ENCODE measurements around the gene SPINK8. TPM values are rescaled to one million over a fixed set of nuclear protein-coding genes. Genes with fewer than 3 reads are reported as not detected.
A peak's percentile ranks its signal among the peaks of the same experiment; 100 is the strongest.

The SPINK8 gene
- total and polyA plus RNA-seq, 8 donors = not detected

DNA sequence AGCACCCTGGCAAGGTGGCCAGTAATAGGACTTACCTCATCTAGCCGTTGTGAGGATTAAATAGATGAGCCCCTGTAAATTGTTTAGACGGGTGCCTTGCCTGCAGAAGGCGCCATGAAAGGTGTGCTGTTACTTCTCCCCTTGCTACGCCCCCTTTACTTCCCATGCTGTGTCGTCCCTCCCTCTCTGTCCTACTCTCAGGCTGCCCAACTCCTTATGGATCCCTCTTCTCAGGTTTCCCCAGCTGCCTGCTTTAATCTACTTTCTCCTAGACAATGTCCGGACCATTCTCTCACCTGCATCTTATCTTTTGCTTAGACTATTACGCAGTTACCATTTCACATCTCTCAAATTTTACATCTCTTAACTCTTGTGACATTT lies 36.9 kb upstream of the SPINK8 start:
- Histone ChIP-seq H3K9me3 (no peaks in the 10 kb centered on the region), H3K27ac (no peak overlapping the region), H3K4me1 (no peaks in the 10 kb centered on the region), H3K27me3 (no peaks in the 10 kb centered on the region), H3K36me3 (no peaks in the 10 kb centered on the region), H3K4me3 (no peak overlapping the region)
- intact Hi-C loops (cut with DNase I; ENCODE audit: low total_unique reads) = no loop called here
- no peak for TF ChIP-seq POLR2A (IDR thresholded peaks at IDR 0.05)
- TF ChIP-seq, protein P1, sequence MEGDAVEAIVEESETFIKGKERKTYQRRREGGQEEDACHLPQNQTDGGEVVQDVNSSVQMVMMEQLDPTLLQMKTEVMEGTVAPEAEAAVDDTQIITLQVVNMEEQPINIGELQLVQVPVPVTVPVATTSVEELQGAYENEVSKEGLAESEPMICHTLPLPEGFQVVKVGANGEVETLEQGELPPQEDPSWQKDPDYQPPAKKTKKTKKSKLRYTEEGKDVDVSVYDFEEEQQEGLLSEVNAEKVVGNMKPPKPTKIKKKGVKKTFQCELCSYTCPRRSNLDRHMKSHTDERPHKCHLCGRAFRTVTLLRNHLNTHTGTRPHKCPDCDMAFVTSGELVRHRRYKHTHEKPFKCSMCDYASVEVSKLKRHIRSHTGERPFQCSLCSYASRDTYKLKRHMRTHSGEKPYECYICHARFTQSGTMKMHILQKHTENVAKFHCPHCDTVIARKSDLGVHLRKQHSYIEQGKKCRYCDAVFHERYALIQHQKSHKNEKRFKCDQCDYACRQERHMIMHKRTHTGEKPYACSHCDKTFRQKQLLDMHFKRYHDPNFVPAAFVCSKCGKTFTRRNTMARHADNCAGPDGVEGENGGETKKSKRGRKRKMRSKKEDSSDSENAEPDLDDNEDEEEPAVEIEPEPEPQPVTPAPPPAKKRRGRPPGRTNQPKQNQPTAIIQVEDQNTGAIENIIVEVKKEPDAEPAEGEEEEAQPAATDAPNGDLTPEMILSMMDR (IDR thresholded peaks at IDR 0.05) = no peak
- no peak for TF ChIP-seq EP300 (IDR thresholded peaks at IDR 0.05)
- TF ChIP-seq POLR2AphosphoS5 (IDR thresholded peaks at IDR 0.05) = no peak
- 75 to 82% (median 79%) methylated on average over 7 of the region's 7 CpGs for WGBS, 5 donors
- DNase-seq = no peak

DNA sequence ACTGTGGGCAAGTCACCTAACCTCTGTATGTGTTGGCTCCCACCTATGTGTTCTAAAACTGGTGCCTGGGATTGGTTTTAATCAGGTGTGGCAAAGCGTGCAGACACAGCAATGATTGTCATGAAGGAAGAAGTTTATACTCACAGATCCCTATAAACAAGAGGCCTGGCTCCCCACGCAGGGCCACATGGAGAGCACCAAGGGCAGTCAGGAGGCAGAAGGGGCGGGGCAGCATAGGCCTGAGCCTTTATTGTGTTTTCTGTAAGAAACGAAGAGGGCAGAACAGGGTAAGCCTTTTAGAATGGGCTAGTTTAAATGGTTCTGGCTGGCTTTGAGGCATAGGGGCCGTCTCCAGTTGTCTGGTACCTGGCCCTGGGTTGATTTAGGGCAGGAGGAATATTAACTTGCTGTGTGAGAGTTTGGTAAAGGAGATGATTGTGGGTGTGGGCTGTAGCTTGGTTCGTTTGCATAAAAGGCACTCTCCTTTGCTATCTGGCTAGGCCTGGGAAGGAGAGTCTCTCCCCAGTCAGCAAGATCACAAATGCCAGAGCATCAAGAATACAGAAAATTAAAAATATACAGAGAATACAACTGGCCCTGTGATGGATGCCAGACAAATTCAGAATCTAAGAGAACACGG lies 36.4 kb upstream of the SPINK8 start:
- no peak overlapping the region for H3K4me3 ChIP-seq
- H3K27me3 ChIP-seq = no peaks in the 10 kb centered on the region
- H3K27ac ChIP-seq = no peak overlapping the region
- no peaks in the 10 kb centered on the region for H3K36me3 ChIP-seq
- no peaks in the 10 kb centered on the region for H3K4me1 ChIP-seq
- intact Hi-C loops (cut with DNase I; ENCODE audit: low total_unique reads) = no loop called here
- peak in 1 of 2 donors; percentile 17 for DNase-seq
- H3K9me3 ChIP-seq = no peaks in the 10 kb centered on the region
- TF ChIP-seq, protein P1 (IDR thresholded peaks at IDR 0.05) = no peak
- TF ChIP-seq POLR2AphosphoS5 (IDR thresholded peaks at IDR 0.05) (no peak), POLR2A (IDR thresholded peaks at IDR 0.05) (no peak), EP300 (IDR thresholded peaks at IDR 0.05) (no peak)
- WGBS, 5 donors = 54 to 63% (median 60%) methylated on average over 7 of the region's 7 CpGs

DNA sequence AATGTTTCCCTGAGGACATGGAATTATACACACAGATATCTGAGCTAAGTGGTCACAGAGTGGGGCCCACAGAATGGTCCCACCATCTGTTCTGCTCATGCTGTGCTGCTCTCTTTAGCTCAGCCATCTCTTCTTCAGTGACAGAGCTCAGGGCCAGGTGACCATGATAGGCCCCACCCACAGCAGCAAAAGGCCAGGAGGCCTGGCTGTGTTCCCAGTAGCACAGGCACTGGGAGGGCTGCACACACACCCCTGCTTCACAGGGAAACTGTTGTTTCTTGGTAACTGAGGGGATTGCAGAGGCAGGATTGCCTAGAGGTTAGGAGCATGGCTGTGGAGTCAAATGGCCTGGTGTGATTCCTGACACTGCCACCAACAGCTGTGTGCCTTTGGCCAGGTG lies 33.7 kb upstream of the SPINK8 start:
- no peak overlapping the region for H3K4me3 ChIP-seq
- no peaks in the 10 kb centered on the region for H3K4me1 ChIP-seq
- H3K27me3 ChIP-seq = no peaks in the 10 kb centered on the region
- TF ChIP-seq EP300 (IDR thresholded peaks at IDR 0.05) = no peak
- TF ChIP-seq POLR2AphosphoS5 (IDR thresholded peaks at IDR 0.05) = no peak
- TF ChIP-seq, protein P1 (IDR thresholded peaks at IDR 0.05) = no peak
- peak; percentile 31 to 76 for DNase-seq
- no peaks in the 10 kb centered on the region for H3K36me3 ChIP-seq
- H3K27ac ChIP-seq = no peak overlapping the region
- intact Hi-C loops (cut with DNase I; ENCODE audit: low total_unique reads) = no loop called here
- H3K9me3 ChIP-seq = peaks cover 0 to 3% (median 0%) of the 10 kb centered on the region in 4 donors

DNA sequence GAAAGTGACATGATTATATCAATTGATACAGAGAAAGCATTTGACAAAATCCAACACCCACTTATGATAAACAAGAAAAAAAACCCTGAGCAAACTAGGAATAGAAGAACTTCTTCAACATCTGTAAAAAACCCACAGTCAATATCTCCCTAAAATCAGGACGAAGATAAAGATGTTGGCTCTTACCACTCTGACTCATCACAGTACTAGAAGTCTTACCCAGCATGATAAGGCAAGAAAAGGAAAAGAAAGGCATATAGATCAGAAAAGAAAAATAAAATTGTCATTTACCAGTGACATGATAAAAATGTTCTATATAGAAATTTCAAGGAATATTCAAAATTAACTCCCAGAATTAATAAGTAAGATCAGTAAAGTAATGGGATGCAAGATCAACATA lies 31.4 kb upstream of the SPINK8 start:
- H3K27me3 ChIP-seq = no peaks in the 10 kb centered on the region
- no peak for DNase-seq
- TF ChIP-seq, protein P1 (IDR thresholded peaks at IDR 0.05) = no peak
- TF ChIP-seq POLR2AphosphoS5 (IDR thresholded peaks at IDR 0.05) (no peak), EP300 (IDR thresholded peaks at IDR 0.05) (no peak), POLR2A (IDR thresholded peaks at IDR 0.05) (no peak)
- WGBS, 5 donors = 48 to 73% (median 69%) methylated on average over 1 of the region's 1 CpG
- H3K27ac ChIP-seq = no peak overlapping the region
- H3K36me3 ChIP-seq = no peaks in the 10 kb centered on the region
- no peak overlapping the region for H3K4me3 ChIP-seq
- H3K9me3 ChIP-seq = peaks cover 0 to 5% (median 0%) of the 10 kb centered on the region in 4 donors
- intact Hi-C loops (cut with DNase I; ENCODE audit: low total_unique reads) = no loop called here
- no peaks in the 10 kb centered on the region for H3K4me1 ChIP-seq
